ENCODE measurements around the gene KRTAP19-5.
"Not testable (repeated sequence)": the region's sequence is repeated elsewhere in the genome, so short reads cannot be mapped to it uniquely, and the experiment has no call there.

The KRTAP19-5 gene

DNA sequence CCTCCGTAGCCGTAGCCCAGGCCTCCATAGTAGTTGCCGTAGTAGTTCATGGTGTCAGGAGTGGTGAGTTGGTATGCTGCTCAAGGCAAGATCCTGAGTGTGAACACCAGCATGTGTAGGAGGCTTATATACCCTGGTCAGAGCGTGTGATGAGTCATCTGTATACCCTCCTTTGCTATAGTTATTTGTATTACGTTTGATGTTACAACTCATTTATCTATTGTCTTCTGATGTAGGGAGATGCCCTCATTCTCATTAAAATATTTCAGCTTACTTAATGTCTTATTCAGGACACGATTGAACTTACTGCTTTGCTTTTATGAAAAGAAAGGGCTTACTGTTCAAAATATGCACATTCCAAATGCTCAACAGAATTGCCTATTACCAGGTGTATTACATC, at the start of gene KRTAP19-5:
Gene KRTAP19-5, minus strand, starts transcription at position 101 of the 400 bp plus-strand sequence. Its CDS starts 51 bp downstream, at position 50.
- no peak for FAIRE-seq

DNA sequence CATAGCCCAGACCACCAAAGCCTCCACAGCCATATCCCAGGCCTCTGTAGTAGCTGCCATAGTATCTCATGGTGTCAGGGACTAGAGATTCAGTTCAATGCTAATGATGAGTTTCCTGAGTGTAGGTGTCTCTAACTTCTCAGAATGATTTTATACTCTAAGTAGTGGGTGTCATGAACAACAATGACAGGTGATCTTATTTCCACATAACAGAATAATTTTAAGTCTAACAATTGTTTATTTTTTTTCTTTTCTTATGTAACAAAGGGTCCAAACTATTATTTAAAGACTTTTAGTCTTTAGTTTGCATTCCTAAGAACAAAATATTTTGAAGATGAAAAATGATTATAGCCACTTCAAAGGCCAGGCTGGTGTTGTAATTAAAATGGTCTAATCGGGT, 39.8 kb upstream of the KRTAP19-5 start, which contains the start of gene KRTAP19-6:
Gene KRTAP19-6, minus strand, starts transcription at position 101 of the 400 bp plus-strand sequence. Its CDS starts 31 bp downstream, at position 70.
- FAIRE-seq: no peak

DNA sequence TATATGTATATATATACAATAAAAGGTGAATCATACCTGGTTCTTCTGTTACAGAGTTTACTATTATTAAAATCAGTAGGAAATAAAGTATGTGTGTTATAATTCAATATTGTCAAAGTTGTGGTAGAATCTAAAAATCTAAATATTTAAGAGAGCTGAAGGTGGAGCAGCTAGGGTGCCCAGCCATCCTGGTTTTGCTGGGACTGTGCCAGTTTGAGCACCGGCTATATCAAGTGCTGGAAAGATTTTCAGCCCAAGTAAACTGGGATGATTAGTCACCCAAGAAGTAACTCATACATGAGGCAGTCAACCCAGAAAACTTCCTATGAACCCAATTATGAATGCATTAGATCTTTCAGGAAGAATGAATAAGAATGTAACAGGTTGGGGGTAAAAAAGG, 16.9 kb upstream of the KRTAP19-5 start:
- no peak for FAIRE-seq

DNA sequence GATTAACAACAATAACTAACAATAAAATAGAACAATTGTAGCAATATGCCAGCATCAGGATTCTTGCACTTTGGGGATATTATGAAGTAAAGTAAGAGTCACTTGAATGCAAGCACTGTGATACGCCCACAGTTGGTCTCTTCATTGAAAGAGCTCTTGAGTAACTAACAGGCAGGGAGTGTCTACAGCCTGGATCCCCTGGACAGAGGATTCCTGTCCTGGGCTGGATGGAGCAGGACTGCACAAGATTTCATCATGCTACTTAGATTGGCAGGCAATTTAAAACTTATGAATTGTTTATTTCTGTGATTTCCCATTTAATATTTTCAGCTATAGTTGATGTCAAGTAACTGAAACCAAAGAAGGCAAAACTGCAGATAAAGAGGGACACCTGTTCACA, 13.7 kb upstream of the KRTAP19-5 start:
- FAIRE-seq: no peak

DNA sequence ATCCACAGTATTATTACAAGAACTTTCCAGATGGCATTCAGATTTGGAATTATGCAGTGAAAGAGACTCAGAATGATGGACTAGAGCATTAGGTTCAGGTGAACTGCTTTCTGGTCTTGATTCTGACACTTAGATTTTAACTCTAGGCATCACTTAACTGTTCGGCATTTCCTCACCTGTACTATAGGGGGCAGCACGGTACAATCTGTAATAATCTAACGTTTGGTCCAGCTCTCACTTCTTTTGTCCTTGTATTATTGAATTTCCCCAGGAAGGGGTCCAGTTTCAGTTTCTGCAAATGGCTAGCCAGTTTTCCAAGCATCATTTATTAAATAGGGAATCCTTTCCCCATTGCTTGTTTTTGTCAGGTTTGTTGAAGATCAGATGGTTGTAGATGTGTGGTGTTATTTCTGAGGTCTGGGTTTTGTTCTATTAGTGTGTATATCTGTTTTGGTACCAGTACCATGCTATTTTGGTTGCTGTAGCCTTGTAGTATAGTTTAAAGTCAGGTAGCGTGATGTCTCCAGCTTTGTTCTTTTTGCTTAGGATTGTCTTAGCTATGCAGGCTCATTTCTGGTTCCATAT, 3.8 kb upstream of the KRTAP19-5 start:
- FAIRE-seq: not testable (repeated sequence)

DNA sequence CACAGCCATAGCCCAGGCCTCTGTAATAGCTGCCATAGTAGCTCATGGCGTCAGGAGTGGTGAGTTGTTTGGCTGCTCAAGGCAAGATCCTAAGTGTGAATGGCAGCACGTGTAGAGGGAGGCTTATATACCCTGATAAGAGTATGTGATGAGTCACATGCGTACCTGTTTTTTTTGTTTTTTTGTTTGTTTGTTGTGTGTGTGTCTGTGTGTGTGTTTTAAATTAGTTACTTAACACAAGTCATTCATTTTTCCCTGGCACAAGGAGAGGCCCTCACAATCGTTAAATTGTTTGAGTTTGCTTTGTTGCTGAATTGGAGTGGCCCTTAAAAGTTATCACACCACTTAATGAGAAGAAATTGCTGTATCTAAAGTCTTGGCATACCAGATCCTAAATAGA, 4.9 kb downstream of the KRTAP19-5 start, which contains the start of gene KRTAP19-4:
Gene KRTAP19-4, minus strand, starts transcription at position 101 of the 400 bp plus-strand sequence. Its CDS starts 55 bp downstream, at position 46.
- FAIRE-seq: no peak

DNA sequence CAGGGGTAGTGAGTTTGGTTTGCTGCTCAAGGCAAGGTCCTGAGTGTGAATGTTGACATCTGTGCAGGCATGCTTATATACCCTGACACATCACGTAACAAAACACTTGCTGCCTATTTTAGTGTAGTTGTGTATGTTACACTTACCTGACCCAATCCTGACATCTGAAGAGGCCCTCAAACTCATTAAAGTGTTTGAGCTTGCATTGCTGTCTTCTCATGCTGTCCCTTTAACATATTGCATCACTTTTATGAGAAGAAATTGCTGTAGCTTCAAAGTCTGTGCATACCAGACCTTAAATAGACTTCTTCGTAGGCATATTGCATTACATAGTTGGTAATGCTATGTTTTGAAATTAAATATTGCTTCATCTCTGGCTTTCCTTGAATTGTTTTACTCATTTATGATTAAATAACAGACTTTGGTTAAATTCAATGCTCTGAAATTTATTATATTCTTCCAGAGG, 9.9 kb downstream of the KRTAP19-5 start, which contains the start of gene KRTAP19-3:
Gene KRTAP19-3, minus strand, starts transcription at position 51 of the 466 bp plus-strand sequence. CDS start 56 bp downstream, outside the sequence.
- FAIRE-seq: no peak

DNA sequence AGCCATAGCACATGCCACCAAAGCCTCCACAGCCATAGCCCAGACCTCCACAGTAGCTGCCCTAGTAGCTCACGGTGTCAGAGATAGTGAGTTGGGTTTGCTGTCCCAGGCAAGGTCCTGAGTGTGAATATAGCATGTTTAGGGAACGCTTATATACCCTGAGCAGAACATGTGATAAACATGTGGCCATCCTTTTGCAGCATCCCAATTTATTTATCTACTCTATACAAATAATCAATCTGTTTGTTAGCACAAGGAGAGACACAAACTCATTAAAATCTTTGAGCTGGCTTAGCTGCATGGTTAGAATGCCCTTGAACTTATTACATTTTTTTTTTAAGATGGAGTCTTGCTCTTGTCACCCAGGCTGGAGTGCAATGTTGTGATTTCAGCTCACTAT, 14.6 kb downstream of the KRTAP19-5 start, which contains the start of gene KRTAP19-2:
Gene KRTAP19-2, minus strand, starts transcription at position 101 of the 400 bp plus-strand sequence. Its CDS starts 88 bp downstream, at position 13.
- FAIRE-seq: no peak

DNA sequence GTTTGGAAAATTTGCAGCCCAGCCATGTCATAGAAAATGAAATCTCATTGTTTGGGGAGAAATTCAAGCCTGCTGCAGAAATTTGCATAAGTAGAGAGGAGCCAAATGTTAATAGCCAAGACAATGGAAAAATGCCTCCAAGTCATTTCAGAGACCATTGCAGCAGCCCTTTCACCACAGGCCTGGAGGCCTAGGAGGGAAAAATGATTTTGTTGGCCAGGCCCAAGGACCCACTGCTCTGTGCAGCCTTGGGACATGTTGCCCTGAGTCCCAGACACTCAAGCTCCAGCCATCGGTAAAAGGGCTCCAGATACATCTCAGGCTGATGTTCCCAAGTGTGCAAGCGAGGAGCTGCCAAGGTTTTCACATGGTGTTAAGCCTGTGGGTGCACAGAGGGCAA, 15.8 kb downstream of the KRTAP19-5 start:
- no peak for FAIRE-seq

DNA sequence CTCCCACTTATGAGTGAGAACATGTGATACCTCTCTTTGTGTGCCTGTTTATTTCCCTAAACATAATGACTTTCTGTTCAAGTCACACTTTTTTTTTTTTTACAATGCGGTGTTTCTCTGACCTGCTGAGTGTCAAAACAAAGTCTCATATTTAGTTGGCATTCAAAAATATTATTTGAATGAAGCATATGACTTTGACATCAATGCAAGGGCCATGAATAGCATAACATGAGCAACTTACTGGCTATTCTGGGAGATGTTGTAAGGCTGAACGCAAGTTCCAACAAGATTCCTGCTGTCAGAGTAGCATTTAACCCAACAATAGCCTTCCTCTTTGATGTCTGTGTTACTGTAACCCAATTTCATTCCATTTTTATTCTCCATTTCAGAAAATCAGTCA, 19.8 kb downstream of the KRTAP19-5 start:
- no peak for FAIRE-seq

DNA sequence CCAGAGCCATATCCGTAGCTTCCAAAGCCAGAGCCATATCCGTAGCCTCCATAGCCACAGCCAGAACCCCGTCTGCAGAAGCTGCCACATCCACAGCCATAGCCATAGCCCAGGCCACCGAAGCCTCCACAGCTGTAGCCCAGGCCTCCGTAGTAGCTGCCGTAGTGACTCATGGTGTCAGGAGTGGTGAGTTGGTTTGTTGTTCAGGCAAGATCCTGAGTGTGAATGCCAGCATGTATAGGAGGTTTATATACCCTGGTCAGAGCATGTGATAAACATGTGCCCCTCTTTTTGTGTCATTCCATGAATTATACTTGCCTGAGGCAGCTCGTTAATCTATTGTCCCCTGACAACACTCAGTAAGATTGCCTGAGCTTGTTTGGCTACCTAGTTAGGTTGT, 21.8 kb downstream of the KRTAP19-5 start, which contains the start of gene KRTAP19-1:
Gene KRTAP19-1, minus strand, starts transcription at position 223 of the 400 bp plus-strand sequence. Its CDS starts 50 bp downstream, at position 173.
- FAIRE-seq: no peak

DNA sequence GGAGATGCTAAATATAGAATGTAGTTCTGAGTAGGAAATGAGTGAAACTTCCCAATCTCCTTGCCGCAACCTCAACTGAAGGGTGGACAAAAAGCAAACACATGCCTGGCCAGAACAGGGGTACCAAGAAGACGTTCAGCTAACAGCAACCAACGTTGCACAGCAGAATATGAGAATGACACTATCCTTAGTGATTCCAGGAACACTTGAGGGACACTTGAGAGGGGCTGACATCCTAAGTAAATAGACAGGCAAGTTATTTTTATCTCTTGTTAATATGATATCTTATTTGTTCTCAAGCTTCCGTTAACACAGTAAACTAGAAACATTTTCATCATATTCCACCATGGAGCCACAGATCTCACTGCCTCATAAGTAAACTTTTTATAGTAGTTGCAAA, 22.7 kb downstream of the KRTAP19-5 start:
- FAIRE-seq: no peak

DNA sequence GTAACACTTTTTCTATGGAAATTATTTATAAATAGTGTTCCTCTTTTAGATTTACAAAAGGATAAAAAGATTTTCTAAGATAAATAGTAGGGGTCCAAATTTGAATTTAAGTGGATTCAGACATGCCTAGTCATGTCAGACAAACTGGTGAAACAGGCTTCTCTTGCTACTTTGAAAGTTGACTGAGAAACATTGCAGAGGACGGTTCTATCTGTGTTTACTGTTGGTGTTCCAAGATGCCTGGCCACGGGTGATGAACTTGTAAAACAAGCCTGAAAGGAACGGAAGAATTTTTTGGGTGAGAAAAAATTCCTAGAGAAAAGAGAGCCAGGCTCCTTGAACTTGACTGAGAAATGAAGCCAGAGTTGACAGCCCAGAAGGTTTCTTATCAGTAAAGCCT, 23.9 kb downstream of the KRTAP19-5 start:
- no peak for FAIRE-seq

DNA sequence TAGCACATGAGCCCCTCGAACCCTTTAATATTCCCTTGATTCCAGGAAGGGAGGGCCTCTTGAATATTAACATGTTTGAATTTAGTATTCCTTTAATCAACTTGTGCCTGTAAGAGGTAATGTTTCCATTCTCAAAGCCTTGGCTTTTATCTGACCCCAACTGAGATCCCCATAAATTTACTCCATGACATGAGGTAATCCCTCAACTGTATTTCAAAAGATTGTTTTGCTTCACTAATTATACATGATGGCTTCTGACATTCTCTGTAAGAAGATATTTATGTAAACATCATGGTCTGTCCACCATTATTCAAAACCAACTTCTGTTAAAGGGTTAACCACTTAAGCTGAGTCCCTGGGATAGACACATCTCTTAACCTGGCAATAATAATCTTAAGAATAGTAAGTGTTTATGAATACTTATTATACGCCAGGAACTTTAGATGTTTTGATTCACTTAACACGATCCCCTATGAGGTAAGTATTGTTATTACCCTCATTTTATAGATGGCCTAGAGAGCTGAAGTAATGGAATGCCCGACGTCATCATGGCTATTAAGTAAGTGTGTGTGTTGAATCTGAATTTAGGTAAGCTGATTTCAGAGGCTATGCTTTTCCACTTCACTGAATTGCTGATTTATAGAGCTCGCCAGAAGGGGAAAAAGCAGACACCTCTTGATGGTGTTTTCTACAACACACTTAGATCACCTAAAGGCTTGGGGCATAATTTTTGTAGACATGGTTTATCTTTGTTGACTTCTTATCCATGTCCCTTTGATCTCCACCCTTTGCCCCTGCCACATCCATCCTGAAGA, 32.8 kb downstream of the KRTAP19-5 start:
- FAIRE-seq: no peak

DNA sequence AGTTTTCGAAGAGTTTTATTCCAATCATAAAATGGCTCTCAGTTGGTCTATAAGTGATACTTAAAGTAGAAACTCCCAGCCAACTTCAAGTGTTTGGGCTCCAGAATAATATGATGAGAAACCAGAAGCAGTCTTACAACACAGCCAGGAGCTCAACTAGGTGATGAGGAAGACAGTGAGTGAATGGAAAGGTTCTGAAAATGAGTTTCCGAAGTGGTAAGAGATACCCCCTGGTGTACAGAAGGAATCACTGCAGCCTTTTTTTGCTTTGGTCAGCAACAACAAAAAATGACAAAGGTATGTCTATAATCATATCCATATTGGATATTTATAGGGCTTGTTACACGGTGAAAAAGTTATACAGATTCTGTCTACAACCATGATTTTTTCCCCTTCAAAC, 38.2 kb downstream of the KRTAP19-5 start:
- no peak for FAIRE-seq

Measured in colon (tissue), 2 donors.